Measurements from ENCODE around the gene XRCC3. TPM values are rescaled to one million over a fixed set of nuclear protein-coding genes. Genes with fewer than 3 reads are reported as not detected.

The XRCC3 gene
- total RNA-seq, 4 donors from 2014 or later = 2.7 to 8.2 (median 4.0) TPM

- no peak for ATAC-seq (ENCODE audit: low FRiP score)
- no peak for DNase-seq (ENCODE audit: low spot score)
- TF ChIP-seq CTCF (IDR thresholded peaks at IDR 0.05) = no peak
These were observed 18.0 kb downstream of the XRCC3 start for GRCh38 chr14:103697206-103697602.

GRCh38 chr14:103696466-103697071 lies 18.7 kb downstream of the XRCC3 start:
- no peak for ATAC-seq (ENCODE audit: low FRiP score)
- TF ChIP-seq CTCF (IDR thresholded peaks at IDR 0.05) = no peak
- DNase-seq (ENCODE audit: low spot score) = no peak

GRCh38 chr14:103696070-103696402 lies 19.2 kb downstream of the XRCC3 start:
- TF ChIP-seq CTCF (IDR thresholded peaks at IDR 0.05) = no peak
- no peak for DNase-seq (ENCODE audit: low spot score)

DNA sequence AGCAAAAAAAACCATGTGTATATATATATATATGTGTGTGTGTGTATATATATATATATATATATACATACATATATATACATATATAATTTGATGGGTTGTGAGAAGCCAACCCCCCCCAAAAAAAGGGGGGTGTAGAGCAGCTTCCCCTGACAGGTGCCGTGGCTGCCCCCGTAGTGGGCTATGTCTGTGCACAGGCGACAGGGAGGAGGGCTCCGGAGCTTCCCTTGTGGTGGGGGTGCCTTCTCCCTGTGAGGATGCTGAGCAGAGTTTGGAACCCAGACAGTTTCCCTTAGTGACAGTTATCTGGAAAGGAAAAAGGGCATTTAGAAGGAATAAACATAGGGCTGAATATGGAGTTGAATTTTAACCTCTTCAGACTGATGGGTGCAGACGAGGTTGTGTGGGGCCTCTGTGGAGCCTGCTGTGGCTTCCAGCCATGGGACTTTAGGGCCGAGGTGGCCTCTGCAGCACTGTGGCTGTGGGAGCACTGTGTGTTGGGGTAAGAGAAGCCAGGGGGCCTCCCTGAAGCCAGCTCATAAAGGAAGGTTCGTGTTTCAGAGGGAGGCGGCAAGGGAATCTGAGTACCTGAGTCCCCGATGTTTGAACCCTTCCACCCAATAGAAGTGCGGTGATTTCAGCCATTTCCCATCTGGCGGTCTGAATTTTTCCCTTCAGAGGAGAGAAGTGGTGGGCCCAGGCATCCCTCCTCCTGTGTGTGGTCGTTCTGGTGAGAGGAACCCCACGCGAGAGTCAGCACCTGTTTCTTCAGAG lies 19.8 kb downstream of the XRCC3 start:
- DNase-seq (ENCODE audit: low spot score) (no peak), ATAC-seq (ENCODE audit: low FRiP score) (no peak)
- TF ChIP-seq CTCF (IDR thresholded peaks at IDR 0.05) = no peak

More at GRCh38 chr14:103696070-103696402, 19.2 kb downstream of the XRCC3 start:
- ATAC-seq (ENCODE audit: low FRiP score) = no peak

DNA sequence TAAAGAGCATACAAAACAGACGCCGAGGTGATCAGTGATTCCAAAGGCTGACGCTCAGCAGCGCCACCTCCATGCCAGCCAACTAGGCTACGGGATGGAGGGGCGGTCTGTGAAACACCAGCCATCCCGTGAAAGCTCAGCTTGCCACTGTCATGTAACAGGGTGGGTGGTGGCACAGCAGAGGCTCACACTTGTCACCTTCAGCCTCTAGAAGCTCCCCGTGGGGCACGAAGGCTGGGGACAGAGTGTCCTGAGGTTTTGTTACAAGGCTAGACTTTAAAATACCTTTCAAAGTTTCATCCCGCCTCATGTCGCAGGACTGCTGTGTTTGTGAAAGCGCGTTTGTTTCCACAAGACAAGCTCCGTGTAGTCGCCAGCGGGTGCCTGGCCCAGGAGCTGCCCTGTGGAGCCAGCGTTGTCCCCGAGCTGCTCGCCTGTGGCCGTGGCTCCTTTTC lies 20.7 kb downstream of the XRCC3 start:
- DNase-seq (ENCODE audit: low spot score) (no peak), ATAC-seq (ENCODE audit: low FRiP score) (no peak)
- no peak for TF ChIP-seq CTCF (IDR thresholded peaks at IDR 0.05)

DNA sequence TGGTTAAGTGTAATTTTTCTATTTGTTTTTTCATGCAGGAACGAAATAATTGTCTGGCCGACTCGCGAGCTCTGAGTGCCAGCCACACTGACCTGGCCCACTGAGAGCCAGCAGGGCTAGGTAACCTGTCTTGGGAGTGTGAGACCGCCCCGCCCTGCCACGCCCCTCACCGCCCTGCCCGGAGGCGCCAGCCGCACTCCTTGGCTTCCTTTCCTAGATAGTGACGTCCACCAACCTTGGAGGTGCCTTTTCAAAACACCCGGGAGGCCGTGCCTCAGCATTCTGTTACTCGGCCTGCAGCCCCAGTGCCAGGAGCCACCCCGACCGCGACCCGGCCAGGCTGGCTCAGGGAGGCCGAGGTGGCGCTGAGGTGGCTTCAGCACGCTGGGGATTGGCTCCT lies 21.7 kb downstream of the XRCC3 start:
- DNase-seq (ENCODE audit: low spot score) (no peak), ATAC-seq (ENCODE audit: low FRiP score) (peak; percentile 27)
- TF ChIP-seq CTCF (IDR thresholded peaks at IDR 0.05) = no peak

DNA sequence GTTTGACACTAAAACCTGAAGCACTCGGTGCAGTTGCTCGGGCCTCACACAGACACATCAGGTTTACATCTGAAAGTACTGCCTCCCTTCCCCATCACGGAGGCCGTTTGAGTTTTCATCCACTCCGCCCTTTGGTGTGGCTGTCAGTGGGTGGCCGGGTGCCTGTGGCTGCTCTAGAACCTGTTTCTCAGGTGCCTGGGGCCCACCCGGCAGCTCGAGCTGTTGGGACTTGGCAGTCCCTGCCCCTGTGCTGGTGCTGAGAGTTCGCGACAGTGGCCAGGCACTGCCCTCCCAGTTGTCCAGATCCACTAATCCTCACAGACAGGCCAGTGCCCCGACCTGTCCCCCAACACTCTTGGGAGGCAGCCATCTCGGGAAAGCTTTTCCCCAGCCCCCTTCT lies 22.4 kb downstream of the XRCC3 start:
- no peak for TF ChIP-seq CTCF (IDR thresholded peaks at IDR 0.05)
- no peak for ATAC-seq (ENCODE audit: low FRiP score)
- no peak for DNase-seq (ENCODE audit: low spot score)

Data from omental fat pad (tissue), 4 donors.